HG02973 (cell line): Measurements from ENCODE around the gene CNPY1.

Experiments used
- ATAC-seq: cut with Tn5 transposase; IDR thresholded peaks from one replicate; pipeline ENCODE4 v1.9.1; 2021; ENCODE audit warnings: moderate library complexity; ENCODE audit not compliant: unreplicated experiment

Gene CNPY1

GRCh38 chr7:155490697-155491628, 55.4 kb downstream of the CNPY1 start:
- peak; percentile 92 for ATAC-seq

GRCh38 chr7:155489862-155490696, 56.3 kb downstream of the CNPY1 start:
- no peak for ATAC-seq

GRCh38 chr7:155489158-155489840, 57.1 kb downstream of the CNPY1 start:
- ATAC-seq: no peak

GRCh38 chr7:155488483-155489127, 57.8 kb downstream of the CNPY1 start:
- no peak for ATAC-seq

GRCh38 chr7:155487509-155488482, 58.6 kb downstream of the CNPY1 start:
- ATAC-seq: no peak

GRCh38 chr7:155486783-155487508, 59.4 kb downstream of the CNPY1 start:
- no peak for ATAC-seq

- ATAC-seq: no peak
Measured at GRCh38 chr7:155484483-155485399, 61.6 kb downstream of the CNPY1 start.

- no peak for ATAC-seq
Measured at GRCh38 chr7:155483868-155484325, 62.5 kb downstream of the CNPY1 start.

GRCh38 chr7:155483245-155483644, 63.1 kb downstream of the CNPY1 start:
- no peak for ATAC-seq

- ATAC-seq: no peak
Measured at GRCh38 chr7:155482511-155483183, 63.7 kb downstream of the CNPY1 start.

GRCh38 chr7:155481764-155482163, 64.6 kb downstream of the CNPY1 start:
- no peak for ATAC-seq

- ATAC-seq: peak; percentile 97
Measured at GRCh38 chr7:155477476-155477875, 68.9 kb downstream of the CNPY1 start.

- no peak for ATAC-seq
Measured at GRCh38 chr7:155471718-155472117, 74.6 kb downstream of the CNPY1 start.

GRCh38 chr7:155470686-155471638, 75.4 kb downstream of the CNPY1 start:
- ATAC-seq: no peak

GRCh38 chr7:155470186-155470487, 76.2 kb downstream of the CNPY1 start:
- ATAC-seq: no peak
